IPS-15b (cell line): ENCODE measurements around the gene PHKB.
"Not testable (repeated sequence)": the region's sequence is repeated elsewhere in the genome, so short reads cannot be mapped to it uniquely, and the experiment has no call there.

Experiments
- H3K27me3 ChIP-seq: one replicate; pipeline ENCODE4 v1.6.1; 2013; ENCODE audit warnings: low read length; ENCODE audit not compliant: control insufficient read depth, insufficient read depth
- H3K36me3 ChIP-seq: one replicate; pipeline ENCODE4 v1.6.1; 2013; ENCODE audit warnings: low read length; ENCODE audit not compliant: control insufficient read depth, insufficient read depth
- H3K4me1 ChIP-seq: one replicate; pipeline ENCODE4 v1.6.1; 2013; ENCODE audit warnings: mild to moderate bottlenecking, low read length; ENCODE audit not compliant: control insufficient read depth, insufficient read depth
- H3K4me3 ChIP-seq: one replicate; pipeline ENCODE4 v1.5.1; 2013; ENCODE audit warnings: low read depth, low read length
- H3K9ac ChIP-seq: one replicate; pipeline ENCODE4 v1.6.1; 2013; ENCODE audit warnings: low read depth, mild to moderate bottlenecking, low read length
- H3K9me3 ChIP-seq: one replicate; pipeline ENCODE4 v1.6.1; 2013; ENCODE audit warnings: mild to moderate bottlenecking, low read length; ENCODE audit not compliant: control insufficient read depth, insufficient read depth

The PHKB gene

DNA sequence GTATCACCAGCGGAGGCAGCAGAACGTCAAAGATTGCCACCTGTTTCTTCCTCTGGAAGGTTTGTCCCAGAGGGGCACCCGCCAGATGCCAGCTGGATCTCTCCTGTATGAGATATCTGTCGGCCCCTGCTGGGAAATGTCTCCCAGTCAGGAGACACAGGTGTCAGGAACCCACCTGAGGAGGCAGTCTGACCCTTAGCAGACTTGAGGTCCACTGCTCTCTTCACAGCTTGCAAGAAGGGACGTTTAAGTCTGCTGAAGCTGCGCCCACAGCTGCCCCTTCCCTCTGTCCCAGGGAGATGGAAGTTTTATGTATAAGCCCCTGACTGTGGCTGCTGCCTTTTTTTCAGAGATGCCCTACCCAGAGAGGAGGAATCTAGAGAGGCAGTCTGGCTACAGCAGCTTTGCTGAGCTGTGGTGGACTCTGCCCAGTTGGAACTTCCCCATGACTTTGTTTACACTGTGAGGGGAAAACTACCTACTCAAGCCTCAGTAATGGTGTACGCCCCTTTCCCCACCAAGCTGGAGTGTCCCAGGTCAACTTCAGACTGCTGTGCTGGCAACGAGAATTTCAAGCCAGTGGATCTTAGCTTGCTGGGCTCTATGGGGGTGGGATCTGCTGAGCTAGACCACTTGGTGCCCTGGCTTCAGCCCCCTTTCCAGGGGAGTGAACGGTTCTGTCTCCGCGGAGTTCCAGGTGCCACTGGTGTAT, 92.9 kb downstream of the PHKB start:
- Histone ChIP-seq H3K4me1 (no peaks in the 10 kb centered on the region), H3K9me3 (no peaks in the 10 kb centered on the region), H3K36me3 (no peaks in the 10 kb centered on the region), H3K4me3 (no peak overlapping the region), H3K9ac (no peak overlapping the region), H3K27me3 (no peaks in the 10 kb centered on the region)

DNA sequence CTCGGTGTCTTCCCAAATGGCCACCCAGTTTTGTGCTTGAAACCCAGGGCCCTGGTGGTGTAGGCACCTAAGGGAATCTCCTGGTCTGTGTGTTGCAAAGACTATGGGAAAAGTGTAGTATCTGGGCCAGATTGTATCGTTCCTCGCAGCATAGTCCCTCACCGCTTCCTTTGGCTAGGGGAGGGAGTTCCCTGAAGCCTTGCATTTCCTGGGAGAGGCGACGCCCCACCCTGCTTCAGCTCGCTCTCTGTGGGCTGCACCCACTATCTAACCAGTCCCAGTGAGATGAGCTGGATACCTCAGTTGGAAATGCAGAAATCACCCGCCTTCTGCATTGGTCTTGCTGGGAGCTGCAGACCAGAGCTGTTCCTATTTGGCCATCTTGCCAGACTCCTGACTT, 93.5 kb downstream of the PHKB start:
- not testable (repeated sequence) for H3K4me1 ChIP-seq, H3K4me3 ChIP-seq, H3K9ac ChIP-seq, H3K36me3 ChIP-seq, H3K27me3 ChIP-seq, H3K9me3 ChIP-seq

DNA sequence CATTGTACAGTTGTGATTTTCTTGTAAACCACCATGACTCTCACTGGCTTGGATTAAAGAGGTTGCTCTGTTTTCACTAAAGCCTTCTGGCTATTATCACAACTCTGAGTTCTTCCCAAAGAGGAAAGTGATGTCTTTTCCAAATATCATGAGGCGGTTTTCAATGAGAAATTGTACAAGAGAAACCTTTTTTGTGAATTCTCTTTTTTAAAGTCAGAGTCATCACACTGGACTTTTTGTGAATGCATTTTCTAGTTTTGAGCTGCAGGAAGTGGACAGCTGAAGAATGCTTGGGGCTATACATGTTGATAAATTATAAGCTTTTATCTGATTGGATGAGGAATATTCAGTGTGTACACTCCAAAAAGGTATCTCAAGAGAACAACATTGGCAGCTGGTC, 100.2 kb downstream of the PHKB start:
- Histone ChIP-seq H3K4me1 (no peaks in the 10 kb centered on the region), H3K9me3 (no peaks in the 10 kb centered on the region), H3K36me3 (no peaks in the 10 kb centered on the region), H3K4me3 (no peak overlapping the region), H3K9ac (no peak overlapping the region), H3K27me3 (no peaks in the 10 kb centered on the region)

DNA sequence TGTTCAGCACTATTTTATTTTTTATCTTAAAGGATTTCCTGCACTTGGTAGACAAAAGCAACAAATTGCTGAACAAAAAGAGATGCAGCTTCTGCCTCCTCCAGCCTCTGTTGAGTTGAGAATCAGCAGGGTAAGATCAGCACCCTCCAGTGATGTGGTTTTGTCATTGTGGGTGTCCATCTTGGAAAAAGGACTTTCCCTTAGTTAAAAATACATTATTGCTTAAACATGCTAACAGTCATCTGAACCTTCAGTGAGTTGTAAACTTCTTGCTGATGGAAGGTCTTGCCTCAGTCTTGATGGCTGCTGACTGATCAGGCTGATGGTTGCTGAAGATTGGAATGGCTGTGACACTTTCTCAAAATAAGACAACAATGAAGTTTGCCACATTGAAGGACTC, 101.2 kb downstream of the PHKB start:
- Histone ChIP-seq H3K4me3 (no peak overlapping the region), H3K4me1 (no peaks in the 10 kb centered on the region), H3K9me3 (no peaks in the 10 kb centered on the region), H3K9ac (no peak overlapping the region), H3K27me3 (no peaks in the 10 kb centered on the region), H3K36me3 (no peaks in the 10 kb centered on the region)

DNA sequence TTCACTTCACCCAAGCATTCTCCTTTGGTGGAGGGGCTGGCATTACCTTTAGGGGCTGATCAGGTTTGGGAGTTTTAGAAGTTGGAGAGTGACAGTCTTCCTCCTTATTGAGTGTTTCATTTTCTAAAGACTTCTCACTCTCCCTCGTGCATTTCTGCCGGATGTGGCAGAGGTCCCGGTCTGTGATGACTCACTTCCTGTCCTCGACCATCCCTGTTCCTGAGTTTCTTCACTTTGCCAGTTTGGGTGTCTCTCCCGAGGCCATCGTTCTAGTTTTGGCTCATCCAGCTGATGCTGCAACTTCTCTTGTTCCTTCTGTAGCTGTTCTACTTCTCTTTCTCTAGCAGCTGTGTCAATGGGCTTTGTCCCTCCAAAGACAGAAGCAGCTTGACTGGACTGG, 104.3 kb downstream of the PHKB start:
- H3K9ac ChIP-seq = no peak overlapping the region
- no peak overlapping the region for H3K4me3 ChIP-seq
- no peaks in the 10 kb centered on the region for H3K27me3 ChIP-seq
- no peaks in the 10 kb centered on the region for H3K9me3 ChIP-seq
- no peaks in the 10 kb centered on the region for H3K4me1 ChIP-seq
- no peaks in the 10 kb centered on the region for H3K36me3 ChIP-seq

DNA sequence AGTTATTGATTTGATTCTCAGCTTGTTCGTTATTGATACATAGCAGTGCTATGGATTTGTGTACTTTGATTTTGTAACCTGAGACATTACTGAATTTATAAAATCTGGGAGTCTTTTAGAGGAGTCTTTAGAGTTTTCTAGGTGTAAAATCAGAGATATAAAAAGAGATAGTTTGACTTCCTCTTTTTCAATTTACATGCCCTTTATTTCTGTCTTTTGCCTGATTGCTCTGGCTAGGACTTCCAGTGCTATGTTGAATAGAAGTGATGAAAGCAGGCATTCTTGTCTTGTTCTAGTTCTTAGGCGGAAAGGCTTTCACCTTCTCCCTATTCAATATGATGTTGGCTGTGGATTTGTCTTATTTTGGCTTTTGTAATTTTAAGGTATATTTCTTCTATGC, 106.2 kb downstream of the PHKB start:
- Histone ChIP-seq H3K4me3 (no peak overlapping the region), H3K9ac (no peak overlapping the region), H3K9me3 (no peaks in the 10 kb centered on the region), H3K27me3 (no peaks in the 10 kb centered on the region), H3K36me3 (no peaks in the 10 kb centered on the region), H3K4me1 (no peaks in the 10 kb centered on the region)

DNA sequence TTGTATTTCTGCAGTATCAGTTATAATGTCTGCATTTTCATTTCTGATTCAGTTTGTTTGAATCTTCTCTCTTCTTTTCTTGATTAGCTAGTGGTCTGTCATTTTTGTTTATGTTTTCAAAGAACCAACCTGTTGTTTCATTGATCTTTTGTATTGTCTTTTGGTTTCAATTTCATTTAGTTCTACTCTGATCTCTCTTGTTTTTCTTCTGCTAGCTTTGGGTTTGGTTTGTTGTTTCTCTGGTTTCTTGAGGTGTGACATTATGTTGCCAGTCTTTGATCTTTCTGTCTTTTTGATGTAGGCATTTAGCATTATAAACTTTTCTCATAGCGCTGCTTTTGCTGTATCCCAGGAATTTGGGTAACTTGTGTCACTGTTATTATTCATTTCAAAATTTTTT, 107.2 kb downstream of the PHKB start:
- Histone ChIP-seq H3K36me3 (no peaks in the 10 kb centered on the region), H3K27me3 (no peaks in the 10 kb centered on the region)

DNA sequence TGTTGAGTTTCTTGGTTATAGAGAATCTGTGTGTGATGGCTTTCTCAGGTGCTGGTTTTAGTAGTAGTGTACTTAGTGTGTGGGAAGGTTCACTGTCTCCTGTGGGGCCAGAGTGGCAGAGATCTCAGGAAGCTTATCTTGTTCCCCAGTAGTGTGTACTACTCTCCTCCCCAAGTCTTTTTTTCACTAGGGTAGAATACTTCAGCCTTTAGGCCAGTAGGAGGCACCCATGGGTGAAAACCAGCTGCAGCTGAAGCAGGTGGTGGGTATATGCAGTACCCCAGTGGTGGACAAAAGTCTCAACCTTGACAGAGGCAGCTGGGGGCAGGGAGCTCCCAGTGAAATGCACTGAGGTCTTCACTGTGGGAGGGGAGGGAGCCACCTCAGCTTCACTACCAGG, 109.9 kb downstream of the PHKB start:
- no peaks in the 10 kb centered on the region for H3K27me3 ChIP-seq
- no peak overlapping the region for H3K4me3 ChIP-seq
- H3K36me3 ChIP-seq = no peaks in the 10 kb centered on the region
- no peak overlapping the region for H3K9ac ChIP-seq
- H3K9me3 ChIP-seq = no peaks in the 10 kb centered on the region
- no peaks in the 10 kb centered on the region for H3K4me1 ChIP-seq

More for the DNA sequence above, 107.2 kb downstream of the PHKB start:
- Histone ChIP-seq H3K9me3 (no peaks in the 10 kb centered on the region), H3K9ac (no peak overlapping the region), H3K4me3 (no peak overlapping the region), H3K4me1 (no peaks in the 10 kb centered on the region)

DNA sequence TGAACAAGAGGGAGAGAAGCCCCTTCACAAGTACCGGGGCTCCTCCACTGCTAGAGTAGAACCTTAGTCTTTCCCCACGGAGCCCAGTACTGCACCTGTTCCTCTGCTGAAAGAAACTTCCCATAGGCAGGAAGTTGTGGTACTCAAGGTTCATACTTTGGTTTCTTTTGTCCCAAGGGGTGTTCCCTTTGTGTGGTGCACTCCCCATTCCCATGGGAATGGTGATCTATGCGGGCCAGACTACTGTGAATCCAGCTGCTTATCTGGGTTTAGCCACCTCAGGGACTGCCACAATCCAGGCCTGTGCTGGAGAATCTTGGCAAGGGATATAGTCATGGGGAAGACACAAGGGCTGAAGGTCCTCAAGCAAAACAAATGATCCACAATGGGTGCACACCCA, 110.6 kb downstream of the PHKB start:
- Histone ChIP-seq H3K4me3 (no peak overlapping the region), H3K27me3 (no peaks in the 10 kb centered on the region), H3K9me3 (no peaks in the 10 kb centered on the region), H3K9ac (no peak overlapping the region), H3K36me3 (no peaks in the 10 kb centered on the region), H3K4me1 (no peaks in the 10 kb centered on the region)

DNA sequence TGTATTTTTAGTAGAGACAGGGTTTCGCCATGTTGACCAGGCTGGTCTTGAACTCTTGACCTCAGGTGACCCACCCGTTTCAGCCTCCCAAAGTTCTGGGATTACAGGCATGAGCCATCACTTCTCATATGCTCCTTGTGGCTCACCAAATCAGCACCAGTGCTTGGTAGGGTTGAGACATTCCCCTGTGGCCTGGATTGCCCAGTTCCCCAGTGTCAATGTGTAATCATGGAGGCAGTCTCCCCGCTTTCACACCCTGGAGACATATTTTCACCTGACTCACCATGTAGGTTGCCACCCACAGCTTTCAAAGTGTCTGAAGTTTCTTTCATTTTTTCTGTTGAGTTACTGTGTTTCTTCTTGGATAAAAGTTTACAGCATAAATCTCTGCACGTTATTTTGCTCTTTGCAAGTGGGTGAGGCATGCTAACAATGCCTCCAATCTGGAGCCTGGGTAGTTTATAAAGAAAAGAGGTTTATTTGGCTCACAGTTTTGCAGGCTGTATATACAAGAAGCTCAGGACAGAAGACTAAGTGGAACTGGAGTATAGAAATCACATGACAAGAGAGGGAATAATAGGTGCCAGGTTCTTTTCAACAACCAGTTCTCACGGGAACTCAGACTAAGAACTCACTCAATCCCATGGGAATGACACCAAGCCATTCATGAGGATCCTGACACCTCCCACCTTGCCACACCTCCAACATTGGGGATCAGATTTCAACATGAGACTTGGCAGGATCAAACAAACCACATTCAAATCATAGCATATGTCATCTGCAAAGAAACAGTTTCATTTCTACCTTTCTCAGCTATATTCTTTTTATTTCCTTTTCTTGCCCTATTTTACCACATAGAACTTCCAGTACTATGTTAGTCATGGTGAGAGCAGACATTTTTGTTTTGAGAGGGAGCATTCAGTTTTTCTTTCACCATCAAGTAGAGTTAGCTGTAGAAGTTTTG, 113.2 kb downstream of the PHKB start:
- Histone ChIP-seq H3K27me3 (no peaks in the 10 kb centered on the region), H3K36me3 (no peaks in the 10 kb centered on the region), H3K4me3 (no peak overlapping the region)

DNA sequence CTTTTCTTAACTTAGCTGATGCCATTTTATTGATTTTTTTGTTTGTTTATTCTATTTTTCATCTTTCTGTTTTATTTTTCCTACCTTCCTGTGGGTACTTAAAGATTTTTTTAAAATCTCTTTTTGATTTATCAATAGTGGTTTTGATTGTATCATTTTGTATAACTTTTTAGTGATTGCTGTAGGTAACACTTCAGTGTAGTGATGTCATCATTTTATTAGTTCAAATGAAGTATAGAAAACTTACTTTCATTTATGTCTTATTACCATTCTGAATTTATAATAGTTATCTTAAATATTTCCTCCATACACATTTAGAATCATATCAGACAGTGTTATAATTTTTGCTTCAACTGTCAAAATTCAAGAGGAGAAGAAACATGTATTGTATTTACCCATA, 115.9 kb downstream of the PHKB start:
- Histone ChIP-seq H3K4me3 (no peak overlapping the region), H3K27me3 (no peaks in the 10 kb centered on the region), H3K36me3 (no peaks in the 10 kb centered on the region), H3K9me3 (no peaks in the 10 kb centered on the region), H3K4me1 (no peaks in the 10 kb centered on the region), H3K9ac (no peak overlapping the region)

More for the DNA sequence above, 113.2 kb downstream of the PHKB start:
- no peaks in the 10 kb centered on the region for H3K4me1 ChIP-seq
- no peaks in the 10 kb centered on the region for H3K9me3 ChIP-seq
- no peak overlapping the region for H3K9ac ChIP-seq

DNA sequence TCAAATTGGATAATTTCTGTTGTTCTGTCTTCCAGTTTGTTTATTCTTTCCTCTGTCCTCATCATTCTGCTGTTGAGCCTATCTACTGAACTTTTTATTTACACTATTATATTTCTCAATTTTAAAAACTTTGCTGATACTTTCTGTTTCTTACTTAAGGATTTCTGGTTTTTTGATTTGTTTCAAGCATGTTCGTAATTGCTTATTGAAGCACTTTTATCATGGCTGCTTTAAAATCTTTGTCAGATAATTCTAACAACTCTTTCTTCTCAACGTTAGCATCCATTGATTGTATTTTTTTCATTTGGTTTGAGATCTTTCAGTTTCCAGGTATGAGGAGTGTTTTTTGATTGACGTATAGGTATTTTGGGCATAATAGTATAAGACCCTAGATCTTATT, 116.9 kb downstream of the PHKB start:
- H3K4me3 ChIP-seq = no peak overlapping the region

More for the DNA sequence above, 116.9 kb downstream of the PHKB start:
- Histone ChIP-seq H3K36me3 (no peaks in the 10 kb centered on the region), H3K27me3 (no peaks in the 10 kb centered on the region), H3K9me3 (no peaks in the 10 kb centered on the region), H3K9ac (no peak overlapping the region), H3K4me1 (no peaks in the 10 kb centered on the region)
